GM21515 (cell line): ENCODE data around the gene HIBCH.
A peak's percentile ranks its signal among the peaks of the same experiment; 100 is the strongest.

Experiments
- ATAC-seq: cut with Tn5 transposase; IDR thresholded peaks from one replicate; pipeline ENCODE4 v1.9.1; 2021; ENCODE audit not compliant: unreplicated experiment

The HIBCH gene

DNA sequence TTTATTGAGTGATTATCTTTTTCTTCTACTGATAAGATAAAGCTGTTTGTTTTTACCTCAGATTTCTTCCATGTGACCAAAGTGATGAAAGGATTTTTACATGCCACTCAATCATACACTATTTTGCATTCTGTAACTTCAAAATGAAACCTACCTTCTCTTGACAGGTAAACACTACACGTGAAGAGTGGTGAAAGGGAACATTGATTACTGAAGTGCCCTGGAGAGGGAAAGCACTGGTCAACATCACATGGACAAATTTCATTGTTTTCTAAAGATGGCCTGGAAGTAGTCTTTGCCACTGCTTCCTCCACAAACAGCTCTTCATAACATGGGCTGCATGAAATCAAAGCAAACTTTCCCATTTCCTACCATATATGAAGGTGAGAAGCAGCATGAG, 120.1 kb downstream of the HIBCH start:
- no peak for ATAC-seq

DNA sequence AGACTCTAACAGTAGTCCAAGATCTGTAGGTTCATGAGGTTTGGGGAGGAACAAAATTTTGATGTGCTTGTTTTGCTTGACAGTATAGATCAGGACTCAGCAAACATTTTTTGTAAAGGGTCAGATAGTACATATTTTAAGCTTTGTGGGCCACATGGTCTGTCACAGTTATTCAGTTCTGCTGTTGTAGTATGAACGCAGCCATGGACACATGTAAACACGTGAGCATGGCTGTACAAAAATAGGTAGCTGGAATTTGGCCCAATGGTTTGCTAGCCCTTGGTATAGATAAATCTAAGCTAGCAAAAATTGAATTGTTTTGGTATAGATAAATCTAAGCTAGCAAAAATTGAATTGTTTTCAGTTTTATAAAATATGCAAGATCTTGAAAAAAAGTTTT, 120.5 kb downstream of the HIBCH start:
- ATAC-seq: no peak

DNA sequence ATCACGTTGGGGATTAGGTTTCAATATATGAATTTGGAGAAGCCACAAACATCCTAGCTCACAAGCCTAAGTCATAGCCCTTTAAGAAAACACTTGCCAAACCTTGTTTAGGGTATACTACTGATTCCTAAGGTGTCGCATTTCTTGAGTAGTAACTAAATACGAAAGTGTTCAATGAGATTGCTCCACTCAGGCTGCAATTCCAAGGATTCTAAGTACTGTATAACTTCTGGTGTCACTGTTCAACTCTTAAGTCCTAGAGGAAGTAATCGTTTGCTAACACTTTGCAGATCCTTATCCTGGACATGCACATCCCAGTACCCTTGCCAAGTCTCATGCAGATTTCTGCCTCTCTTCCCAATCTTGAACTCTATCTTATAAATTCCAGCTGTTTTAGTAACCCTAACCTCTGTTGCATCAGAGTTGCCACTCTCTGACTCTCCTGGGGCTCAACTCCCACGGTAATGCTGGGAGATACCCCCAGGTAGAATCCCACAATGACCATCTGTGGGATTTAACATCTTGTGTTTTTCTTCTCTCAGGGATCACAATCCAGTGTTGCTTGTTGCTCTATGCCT, 122.4 kb downstream of the HIBCH start:
- ATAC-seq: no peak

DNA sequence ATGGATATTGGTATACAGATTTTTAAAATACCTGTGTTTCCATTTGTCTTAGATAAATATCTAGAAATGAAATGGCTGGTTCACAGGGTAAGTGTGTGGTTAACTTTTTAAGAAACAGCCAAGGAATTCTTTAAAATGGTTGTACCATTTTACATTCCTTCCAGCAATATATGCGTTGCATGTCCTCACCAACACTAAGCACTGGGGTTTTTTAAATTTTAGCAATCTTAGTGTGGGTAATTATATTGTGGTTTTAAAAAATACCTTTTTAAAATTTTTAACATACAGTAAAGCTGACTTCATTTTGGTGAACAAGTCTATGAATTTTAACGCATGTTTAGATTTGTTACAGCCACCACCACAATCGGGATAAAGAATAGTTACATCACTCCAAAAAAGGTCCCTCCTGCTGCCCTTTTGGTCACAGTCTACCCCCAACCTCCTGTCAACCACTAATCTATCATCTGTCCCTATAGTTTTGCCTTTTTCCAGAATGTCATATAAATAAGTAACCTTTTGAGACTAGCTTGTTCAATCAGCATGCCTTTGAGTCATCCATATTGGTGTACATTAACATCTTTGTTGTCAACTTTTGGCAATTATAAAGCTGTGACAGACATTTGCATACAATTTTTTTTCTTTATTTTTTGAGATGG, 129.0 kb downstream of the HIBCH start:
- no peak for ATAC-seq

DNA sequence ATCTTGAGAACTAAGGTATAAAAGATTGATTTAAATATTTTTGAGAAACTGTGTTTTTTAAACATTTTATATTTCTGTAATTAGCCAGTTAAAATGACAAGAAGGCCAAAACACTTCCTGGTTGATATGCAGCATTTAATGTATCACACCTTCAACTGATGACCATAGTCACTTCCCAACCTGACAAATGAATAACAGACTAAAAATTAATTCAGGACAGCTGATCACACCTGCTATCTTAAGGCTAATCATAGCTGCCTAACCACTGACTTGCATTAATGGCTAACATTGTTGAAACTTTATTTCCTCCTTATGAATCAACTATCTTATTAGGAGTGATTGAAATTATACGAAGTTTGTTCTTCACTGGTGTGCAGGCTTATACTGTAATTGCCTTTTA, 131.3 kb downstream of the HIBCH start:
- ATAC-seq: no peak

DNA sequence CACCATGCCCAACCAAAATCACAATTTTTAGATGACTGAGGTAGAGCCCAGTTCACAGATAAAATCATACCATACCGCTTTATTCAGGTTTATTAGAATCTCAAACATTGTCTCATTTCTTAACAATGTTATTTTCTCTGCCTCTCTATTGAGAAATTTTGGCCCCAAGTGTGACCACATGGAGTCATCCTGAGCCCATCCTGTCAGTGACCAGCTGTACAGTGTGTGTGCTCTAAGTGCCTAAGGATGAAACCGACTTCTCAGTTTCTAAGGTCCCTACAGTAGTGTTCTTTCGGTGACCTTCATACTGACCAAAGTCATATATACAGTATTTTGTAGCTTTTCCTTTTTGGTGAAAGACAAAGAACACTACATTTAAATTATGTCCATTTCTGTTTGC, 133.4 kb downstream of the HIBCH start:
- ATAC-seq: no peak

DNA sequence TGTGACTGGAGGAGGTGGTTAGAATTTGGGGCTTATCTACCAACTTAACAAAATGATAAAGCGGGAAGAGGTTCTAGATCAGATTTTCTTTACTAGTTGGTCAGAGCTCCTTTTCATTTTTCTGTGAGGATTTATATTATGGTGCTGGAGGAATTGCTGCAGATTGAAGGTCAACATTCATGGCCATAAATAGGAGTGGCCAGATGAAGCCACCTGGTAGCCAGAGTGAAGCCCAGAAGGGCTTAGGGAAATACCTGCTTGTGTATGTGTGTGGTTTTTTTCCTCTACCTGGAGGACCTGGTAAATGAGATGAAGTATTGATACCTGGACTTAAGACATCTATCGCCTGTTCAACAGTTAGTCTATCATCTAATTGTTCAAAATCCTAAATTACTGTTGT, 134.2 kb downstream of the HIBCH start:
- ATAC-seq: no peak

DNA sequence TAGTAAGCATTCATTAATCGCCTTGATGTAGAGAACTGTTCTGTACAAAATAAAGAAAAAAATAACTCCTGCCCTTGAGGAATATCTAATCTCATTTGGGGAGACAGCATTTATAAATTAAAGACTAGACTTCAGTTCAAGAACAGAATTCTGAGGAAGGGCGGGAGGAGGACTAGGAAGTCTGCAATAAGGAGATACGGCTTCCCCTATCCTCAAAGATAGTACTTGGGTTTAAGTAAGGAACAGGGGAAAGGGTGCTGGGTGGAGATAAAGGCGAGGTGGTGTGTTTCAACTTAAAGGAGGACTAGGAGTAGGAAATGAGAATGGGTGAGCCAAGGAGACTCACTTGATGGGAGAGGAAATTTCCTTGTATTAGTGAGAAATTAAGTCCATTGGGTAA, 135.2 kb downstream of the HIBCH start:
- ATAC-seq: no peak

DNA sequence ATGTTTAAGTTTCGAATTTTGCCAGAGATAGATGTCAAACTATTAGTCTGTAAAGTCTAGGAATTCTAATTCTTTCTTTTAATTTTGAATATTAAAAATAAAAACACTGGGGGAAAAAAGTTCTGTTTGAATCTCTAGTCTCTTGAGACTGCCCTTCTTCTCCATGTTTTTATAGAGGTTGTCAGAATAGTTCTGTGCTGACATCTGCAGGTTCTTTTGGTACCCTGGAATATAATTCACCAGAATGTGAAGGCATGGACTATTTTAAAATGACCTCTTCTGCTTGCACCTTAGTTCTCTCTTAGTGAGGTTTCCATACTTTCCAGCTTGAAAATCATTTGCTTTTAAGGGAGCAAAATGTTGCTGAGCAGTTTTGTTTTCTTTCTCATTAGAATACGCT, 136.1 kb downstream of the HIBCH start:
- ATAC-seq: no peak

DNA sequence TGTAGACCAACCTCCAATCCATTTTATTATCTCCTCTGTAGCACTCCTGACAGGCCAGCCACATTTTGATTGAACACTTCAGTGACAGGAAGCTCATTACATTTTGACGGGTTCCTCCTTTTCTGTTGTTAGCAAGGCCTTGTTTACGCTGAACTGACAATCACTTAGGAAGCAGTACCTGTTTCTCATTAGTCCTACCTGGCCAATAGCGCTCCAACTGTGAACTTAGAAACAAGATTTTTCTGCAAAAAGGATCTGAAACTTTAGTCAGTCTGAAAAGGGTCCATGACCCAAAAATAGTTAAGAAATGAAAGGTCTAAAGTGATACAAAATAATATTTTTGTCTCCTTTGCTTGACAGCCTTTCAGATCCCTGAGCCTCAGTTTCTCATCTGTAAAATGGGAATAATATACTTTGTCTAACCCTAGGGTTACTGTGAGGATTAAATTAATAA, 137.5 kb downstream of the HIBCH start:
- ATAC-seq: peak; percentile 27

DNA sequence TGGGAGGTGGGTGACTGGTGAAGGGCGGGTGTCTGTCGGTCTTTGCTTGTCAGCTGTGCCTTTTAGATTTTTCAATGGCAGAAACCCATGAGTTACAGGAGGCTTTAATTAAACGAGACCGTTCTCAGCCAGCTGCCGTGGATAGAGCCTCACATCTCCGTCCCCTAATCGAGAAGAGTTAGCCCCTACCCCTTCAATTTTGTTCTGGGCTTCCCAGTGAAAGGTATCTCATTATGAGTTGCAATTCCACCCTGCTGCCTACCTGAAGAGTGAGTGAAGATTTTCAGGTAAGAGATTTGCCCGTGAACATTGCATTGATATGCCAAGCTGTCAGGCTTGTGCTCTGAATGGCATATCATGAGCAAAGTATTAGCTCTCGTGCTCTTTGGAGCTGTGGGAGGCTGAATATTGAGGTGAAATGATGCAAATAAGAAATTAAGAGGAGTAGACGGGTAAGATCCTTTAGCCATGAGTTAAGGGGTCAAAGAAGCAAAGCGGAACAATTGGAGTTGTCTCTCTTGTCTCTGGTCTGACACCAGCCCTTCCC, 138.4 kb downstream of the HIBCH start:
- no peak for ATAC-seq

DNA sequence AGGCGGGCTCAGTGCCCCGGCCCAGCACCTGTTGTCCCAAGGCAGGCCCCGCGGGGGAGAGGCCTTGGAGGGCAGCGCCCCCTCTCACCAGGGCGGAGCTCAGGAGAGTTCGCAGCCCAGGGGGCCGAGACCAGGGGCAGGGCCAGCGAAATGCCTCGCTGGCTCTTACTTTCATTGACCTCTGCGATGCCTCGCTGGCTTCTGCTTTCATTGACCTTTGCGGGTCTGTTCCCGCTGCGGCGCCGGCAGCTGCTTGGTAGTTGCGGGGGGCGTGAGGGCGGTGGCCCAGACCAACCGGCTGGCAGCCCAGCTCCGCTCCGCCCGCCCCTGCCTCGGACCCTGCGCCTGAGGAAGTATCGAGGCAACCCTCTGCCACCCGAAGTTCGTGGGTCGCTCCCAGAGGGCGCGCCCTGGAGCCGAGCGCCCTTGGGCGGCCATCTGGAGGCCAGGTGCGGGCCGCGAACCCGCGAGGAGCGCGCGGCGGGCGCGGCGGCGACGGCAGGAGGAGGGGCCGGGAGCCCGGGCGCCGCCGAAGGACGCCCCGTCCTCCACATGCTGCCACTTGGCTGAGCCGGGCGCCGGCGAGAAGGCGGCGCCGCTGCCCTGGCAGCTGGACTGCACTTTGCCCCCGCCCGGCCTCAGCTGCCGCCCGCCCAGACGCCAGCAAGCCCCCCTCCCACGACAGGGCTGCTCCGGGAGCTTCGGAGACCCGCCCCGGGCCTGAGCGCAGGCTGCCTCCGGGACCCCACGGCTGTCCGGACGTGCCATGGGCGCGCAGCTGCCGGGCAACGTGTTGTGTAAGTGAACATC, 139.1 kb downstream of the HIBCH start:
- ATAC-seq: peak; percentile 87

DNA sequence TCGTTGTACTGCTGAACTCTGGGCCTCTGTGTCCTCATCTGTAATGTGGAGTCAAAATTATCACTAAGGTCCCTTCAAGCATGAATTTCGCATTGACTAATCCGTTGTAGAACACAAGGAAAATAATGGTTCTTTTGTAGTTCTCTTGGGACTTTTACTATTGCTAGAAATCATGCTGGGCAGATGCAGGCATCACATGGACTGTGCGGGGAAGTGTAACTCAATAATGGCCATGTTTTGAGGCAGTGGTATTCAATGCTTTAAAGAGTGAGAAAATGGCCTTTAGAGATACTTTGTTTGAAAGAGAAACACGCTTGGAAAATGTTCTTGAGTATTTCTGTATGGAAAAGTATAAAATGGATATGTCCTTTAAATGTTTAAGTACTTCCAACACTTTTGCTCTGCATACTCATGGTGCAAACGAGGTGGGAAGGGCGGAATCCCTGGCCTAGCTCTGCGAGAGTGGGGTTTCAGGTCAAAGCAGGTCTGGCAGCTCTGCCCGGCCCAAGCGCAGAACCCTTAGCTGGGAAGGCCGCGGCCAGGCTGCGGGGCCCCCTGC, 139.8 kb downstream of the HIBCH start:
- ATAC-seq: no peak

DNA sequence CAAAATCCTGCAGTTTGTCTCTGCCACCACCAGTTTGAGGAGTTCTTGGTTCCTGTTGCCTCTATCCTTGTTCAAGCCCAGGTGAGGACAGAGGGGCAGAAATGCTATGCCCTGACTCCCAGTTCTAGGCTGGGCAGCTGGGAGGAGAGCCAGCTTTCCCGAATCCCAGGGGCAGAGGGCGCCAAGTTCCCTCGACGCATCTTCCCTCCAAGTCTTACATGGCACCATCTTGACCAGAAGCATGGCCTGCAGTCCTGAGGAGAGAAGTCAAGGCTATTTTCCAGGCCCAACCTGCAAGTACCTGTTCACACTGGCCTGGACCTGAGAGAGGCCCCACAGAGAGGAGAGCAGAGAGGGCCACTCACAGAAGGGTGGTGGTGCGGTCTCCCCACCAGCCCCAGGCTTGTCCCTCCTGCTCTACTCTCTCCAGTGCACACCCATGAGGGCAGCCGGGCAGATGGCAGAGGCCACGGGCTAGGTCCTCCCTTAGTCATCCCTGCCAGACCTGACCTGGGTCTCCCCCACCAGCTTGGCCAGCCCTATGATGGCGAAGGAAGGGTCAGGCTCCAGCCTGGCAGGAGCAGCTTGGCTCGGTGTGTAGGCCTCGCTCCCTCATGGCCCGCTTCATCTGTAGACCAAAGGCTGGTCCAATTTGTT, 141.4 kb downstream of the HIBCH start:
- ATAC-seq: no peak

DNA sequence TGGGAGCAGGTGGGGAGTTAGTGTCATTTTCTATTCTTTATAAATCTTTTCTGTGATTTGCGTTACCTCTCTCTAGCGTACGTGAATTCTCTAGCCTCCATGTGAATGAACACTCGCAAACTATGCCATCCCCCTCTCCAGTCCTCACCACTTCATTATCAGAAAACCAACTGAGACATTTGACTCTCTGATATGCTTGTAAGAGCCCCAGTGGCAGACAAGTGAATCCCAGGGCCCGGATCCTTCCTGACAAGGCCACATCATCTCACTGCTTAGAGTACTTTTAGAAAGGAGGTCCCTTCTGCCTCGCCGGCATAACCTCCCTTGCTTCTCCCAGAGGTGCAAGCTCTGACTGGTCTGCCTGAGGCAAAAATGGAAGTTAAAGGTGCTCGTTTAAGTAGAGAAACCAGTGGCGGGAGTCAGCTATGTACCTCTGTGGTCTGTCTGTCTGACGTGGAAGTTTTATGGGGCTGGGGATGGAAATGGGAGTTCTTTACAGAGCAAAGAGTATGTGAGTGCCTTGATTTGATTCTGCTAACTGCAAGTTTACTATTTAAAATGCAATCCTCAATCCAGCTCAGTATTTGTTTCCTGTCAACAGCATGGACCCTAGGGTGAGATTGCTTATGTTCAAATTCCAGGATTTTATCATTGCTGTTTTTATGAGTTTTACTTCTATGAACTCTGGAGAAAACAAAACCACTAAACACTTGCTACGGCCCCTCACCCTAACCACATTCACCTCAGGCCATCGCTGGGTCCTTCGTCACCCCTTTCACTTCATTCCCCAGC, 142.2 kb downstream of the HIBCH start:
- ATAC-seq: no peak

DNA sequence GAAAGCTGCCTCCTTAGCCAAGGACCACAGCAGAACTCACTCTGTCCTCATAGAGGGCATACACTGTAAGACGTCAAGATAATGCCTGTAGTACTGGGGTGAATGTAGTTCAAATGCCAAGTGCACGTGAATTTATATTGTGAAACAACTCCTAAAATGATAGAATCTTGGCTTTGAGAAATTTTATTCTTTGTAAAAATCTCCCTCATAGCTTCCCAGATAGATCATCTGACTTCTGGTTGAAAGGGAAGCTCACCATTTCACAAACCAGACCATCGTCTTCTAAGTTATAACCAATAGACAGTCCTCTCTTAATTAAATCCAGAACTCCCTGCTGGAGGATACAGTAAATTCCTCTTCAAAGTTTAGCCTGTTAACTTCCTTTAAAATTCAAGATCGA, 146.2 kb downstream of the HIBCH start:
- no peak for ATAC-seq

DNA sequence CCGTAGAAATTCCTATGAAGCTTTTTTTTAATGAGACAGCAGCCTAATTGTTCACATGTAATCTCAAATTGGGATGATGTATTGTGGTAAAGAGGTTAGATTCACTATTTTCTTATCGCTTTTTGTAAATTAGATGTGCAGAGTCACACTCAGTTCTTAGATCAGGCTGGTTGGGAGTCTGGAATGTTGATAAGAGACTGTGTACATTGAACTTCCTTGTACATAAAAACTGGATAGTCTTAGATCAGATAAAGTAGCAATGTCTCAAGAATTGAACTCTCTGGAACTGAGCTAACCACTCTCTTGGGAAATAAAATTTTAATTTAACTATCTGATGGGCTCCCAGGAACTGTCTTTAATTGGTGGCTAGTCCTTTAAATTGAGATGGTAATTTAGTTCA, 149.0 kb downstream of the HIBCH start:
- ATAC-seq: no peak

DNA sequence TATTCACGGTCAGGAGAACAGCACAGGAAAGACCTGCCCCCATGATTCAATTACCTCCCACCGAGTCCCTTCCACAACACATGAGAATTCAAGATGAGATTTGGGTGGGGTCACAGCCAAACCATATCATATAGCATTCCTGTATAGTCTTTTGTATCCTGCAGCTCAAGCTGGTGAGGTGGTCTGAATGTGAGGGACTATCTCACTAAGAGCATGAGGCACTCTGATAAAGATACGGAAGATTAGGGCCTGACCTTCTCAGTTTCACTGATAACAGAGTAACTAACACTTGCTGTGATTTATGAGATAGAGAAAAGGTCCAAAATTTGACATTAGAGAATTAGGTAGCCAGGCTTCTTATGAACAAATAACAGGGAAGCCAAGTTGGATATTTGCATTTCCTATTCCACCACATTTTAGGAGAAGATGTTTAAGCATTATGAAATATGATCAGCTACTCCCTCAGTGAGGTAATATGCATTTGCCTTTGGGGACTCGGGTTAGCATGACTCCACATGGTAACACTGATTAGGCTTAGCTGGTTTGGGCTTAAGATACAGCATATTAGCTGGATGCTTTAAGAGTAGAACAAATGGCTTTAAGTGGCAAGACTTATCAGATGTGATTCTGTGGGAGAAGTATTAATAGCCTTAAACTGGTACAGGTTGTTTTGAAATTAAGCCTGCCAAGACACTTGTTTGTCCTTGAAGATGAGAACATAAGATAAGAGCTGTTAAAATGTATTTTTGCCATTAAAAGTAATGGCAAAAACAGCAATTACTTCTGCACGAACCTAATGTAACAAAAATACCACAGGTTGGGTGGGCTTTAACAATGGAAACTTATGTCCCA, 150.2 kb downstream of the HIBCH start:
- no peak for ATAC-seq

DNA sequence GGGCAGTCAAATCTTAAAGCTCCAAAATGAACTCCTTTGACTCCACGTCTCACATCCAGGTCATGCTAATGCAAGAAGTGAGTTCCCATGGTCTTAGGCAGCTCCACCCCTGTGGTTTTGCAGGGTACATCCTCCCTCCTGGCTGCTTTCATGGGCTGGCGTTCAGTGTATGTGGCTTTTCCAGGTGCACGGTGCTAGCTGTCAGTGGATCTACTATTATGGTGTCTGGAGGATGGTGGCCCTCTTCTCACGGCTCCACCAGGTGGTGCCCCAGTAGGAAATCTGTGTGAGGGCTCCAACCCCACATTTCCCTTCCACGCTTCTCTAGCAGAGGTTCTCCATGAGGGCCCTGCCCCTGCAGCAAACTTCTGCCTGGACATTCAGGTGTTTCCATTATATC, 151.9 kb downstream of the HIBCH start:
- ATAC-seq: no peak
